Spleen (tissue), 11 donors: ENCODE data around the gene ETV2. TPM values are rescaled to one million over a fixed set of nuclear protein-coding genes. Genes with fewer than 3 reads are reported as not detected.
A peak's percentile ranks its signal among the peaks of the same experiment; 100 is the strongest.

ENCODE experiments used
- DNase-seq: peaks from one replicate; pipeline ENCODE4 v3.0.0-alpha.2; 2020
- H3K27ac ChIP-seq, 8 donors: fragments of 200-600 bp; sonication (generic) in 7 of 8; 1 replicate in 4 of 8; 2 replicates in 4 of 8; pipeline versions ENCODE4 v1.5.0 to v1.8.0; 2016 to 2021; ENCODE audit warnings: inconsistent platforms in 4 of 8, mild to moderate bottlenecking in 4 of 8, moderate library complexity in 1 of 8
- H3K27me3 ChIP-seq, 7 donors: fragments of 200-600 bp; sonication (generic) in 6 of 7; replicated peaks in 1 of 7; 1 replicate in 4 of 7; 2 replicates in 3 of 7; pipeline versions ENCODE4 v1.5.0 to v1.8.0; 2016 to 2021; ENCODE audit warnings: inconsistent platforms in 3 of 7, mild to moderate bottlenecking in 1 of 7
- H3K36me3 ChIP-seq, 6 donors: fragments of 200-600 bp; sonication (generic) in 5 of 6; 1 replicate in 4 of 6; 2 replicates in 2 of 6; pipeline versions ENCODE4 v1.5.0 to v1.8.0; 2016 to 2021; ENCODE audit warnings: inconsistent platforms in 2 of 6
- H3K4me1 ChIP-seq, 6 donors: fragments of 200-600 bp; sonication (generic) in 5 of 6; 1 replicate in 3 of 6; 2 replicates in 3 of 6; pipeline versions ENCODE4 v1.5.0 to v1.8.0; 2016 to 2021; ENCODE audit warnings: inconsistent platforms in 3 of 6
- H3K4me3 ChIP-seq, 8 donors: fragments of 200-600 bp; sonication (generic) in 7 of 8; 1 replicate in 4 of 8; 2 replicates in 4 of 8; pipeline versions ENCODE4 v1.5.0 to v1.8.0; 2016 to 2021; ENCODE audit warnings: inconsistent platforms in 4 of 8, mild to moderate bottlenecking in 4 of 8, moderate library complexity in 2 of 8
- H3K9me3 ChIP-seq, 8 donors: fragments of 200-600 bp; sonication (generic) in 7 of 8; 1 replicate in 4 of 8; 2 replicates in 4 of 8; pipeline versions ENCODE4 v1.5.0 to v1.8.0; 2016 to 2021; ENCODE audit warnings: inconsistent platforms in 4 of 8
- POLR2A ChIP-seq, 3 donors: fragments of 450-650 bp; IDR thresholded peaks; one replicate each; pipeline ENCODE4 v1.5.1; 2017; ENCODE audit warnings: antibody characterized with exemption in 3 of 3, mild to moderate bottlenecking in 1 of 3
- POLR2AphosphoS5 ChIP-seq, 3 donors: sonication (generic); formaldehyde crosslinking; IDR thresholded peaks; one replicate each; pipeline ENCODE4 v1.5.1; 2017; ENCODE audit warnings: antibody characterized with exemption in 3 of 3
- WGBS, 5 donors: extraction: QIAGEN DNeasy Blood & Tissue Kit in 3 of 5; methylation state at CpG; one replicate each; pipeline versions ENCODE4 v1.1.5 to v1.1.7; 2013 to 2018; 5-methylcytosine and 5-hydroxymethylcytosine counted together
- intact Hi-C: fragments of 100-400 bp; cut with DNase I; formaldehyde crosslinking; loops from one replicate; pipeline ENCODE4 v1.15.0; 2023; ENCODE audit warnings: low total_unique reads
- polyA plus RNA-seq, 3 donors: library from polyadenylated mRNA; stranded (reverse); fragments of 200-250 nt; gene quantifications; one replicate each; pipeline ENCODE4 v1.2.1, GENCODE V29; 2013
- total RNA-seq, 7 donors: library from RNA; depleted of rRNA in 3 of 7; stranded (reverse); fragments of >200 nt in 3 of 7; fragmentation: NEBNext Ultra II Directional in 4 of 7; extraction: Animal tissue kit (Norgen Biotek cat#: 25700) in 4 of 7; gene quantifications; one replicate each; pipeline versions ENCODE4 v1.1.0 to v1.2.1, GENCODE V29; 2016 to 2021
- TF ChIP-seq, protein P1 (sequence below), 11 experiments: fragments of 200-600 bp in 7 of 11; fragments of 450-650 bp in 4 of 11; sonication (generic) in 4 of 11; IDR thresholded peaks in 8 of 11; conservative IDR thresholded peaks in 3 of 11; 1 replicate in 7 of 11; 2 replicates in 4 of 11; pipeline versions ENCODE4 v1.4.0 to v1.8.0; 2016 to 2021; ENCODE audit warnings: antibody characterized with exemption in 11 of 11, inconsistent platforms in 4 of 11, mild to moderate bottlenecking in 1 of 11
- donor health status: healthy with polysubstance abuse.
- donor health status: DM: no; HTN: no; CAD: no; lungs with moderate emphysema.
- donor health status: DM: no; HTN: no; CAD: no.
- donor health status: Bipolar disorder and iron deficiency.
- donor health status: healthy.
- donor health status: DM: no; HTN: no; CAD: no.
- donor health status: DM: yes; HTN: yes; CAD: no.

Gene ETV2
- total and polyA plus RNA-seq, 10 donors, result 0.43 to 1.2 (median 0.99) TPM; not detected in 5

DNA sequence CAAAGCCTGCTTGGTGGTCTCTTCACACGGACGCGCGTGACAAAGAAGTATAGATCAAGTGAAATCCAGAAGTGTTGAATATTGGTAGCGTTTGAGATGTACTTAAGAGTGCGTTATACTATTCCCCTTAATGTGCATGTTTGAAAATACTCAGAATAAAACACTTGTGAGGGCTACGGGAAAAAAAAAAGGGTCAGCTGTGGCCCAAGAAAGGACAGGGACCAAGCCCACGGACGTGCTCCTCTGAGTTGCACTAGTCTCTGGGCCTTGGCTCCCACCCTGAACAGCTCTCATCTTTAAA, 13.3 kb upstream of the ETV2 start:
- Histone ChIP-seq H3K27ac (peak overlapping the region; percentile 74 to 96 (median 94)), H3K27me3 (no peaks in the 10 kb centered on the region), H3K4me1 (peaks cover 10 to 44% (median 27%) of the 10 kb centered on the region in 6 donors), H3K4me3 (peak overlapping the region; percentile 84 to 98 (median 94)), H3K9me3 (no peaks in the 10 kb centered on the region), H3K36me3 (peaks cover 5 to 34% (median 30%) of the 10 kb centered on the region in 6 donors)
- intact Hi-C loops, result no loop called here
- 10 to 17% (median 15%) methylated on average over 9 of the region's 9 CpGs for WGBS, 5 donors
- DNase-seq, result no peak
- TF ChIP-seq, protein P1, sequence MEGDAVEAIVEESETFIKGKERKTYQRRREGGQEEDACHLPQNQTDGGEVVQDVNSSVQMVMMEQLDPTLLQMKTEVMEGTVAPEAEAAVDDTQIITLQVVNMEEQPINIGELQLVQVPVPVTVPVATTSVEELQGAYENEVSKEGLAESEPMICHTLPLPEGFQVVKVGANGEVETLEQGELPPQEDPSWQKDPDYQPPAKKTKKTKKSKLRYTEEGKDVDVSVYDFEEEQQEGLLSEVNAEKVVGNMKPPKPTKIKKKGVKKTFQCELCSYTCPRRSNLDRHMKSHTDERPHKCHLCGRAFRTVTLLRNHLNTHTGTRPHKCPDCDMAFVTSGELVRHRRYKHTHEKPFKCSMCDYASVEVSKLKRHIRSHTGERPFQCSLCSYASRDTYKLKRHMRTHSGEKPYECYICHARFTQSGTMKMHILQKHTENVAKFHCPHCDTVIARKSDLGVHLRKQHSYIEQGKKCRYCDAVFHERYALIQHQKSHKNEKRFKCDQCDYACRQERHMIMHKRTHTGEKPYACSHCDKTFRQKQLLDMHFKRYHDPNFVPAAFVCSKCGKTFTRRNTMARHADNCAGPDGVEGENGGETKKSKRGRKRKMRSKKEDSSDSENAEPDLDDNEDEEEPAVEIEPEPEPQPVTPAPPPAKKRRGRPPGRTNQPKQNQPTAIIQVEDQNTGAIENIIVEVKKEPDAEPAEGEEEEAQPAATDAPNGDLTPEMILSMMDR (IDR thresholded peaks at IDR 0.05 in 8 of 11, conservative IDR thresholded peaks at IDR 0.05 in 3 of 11), result no peak
- TF ChIP-seq POLR2AphosphoS5 (IDR thresholded peaks at IDR 0.05) (no peak), POLR2A (IDR thresholded peaks at IDR 0.05) (no peak)

DNA sequence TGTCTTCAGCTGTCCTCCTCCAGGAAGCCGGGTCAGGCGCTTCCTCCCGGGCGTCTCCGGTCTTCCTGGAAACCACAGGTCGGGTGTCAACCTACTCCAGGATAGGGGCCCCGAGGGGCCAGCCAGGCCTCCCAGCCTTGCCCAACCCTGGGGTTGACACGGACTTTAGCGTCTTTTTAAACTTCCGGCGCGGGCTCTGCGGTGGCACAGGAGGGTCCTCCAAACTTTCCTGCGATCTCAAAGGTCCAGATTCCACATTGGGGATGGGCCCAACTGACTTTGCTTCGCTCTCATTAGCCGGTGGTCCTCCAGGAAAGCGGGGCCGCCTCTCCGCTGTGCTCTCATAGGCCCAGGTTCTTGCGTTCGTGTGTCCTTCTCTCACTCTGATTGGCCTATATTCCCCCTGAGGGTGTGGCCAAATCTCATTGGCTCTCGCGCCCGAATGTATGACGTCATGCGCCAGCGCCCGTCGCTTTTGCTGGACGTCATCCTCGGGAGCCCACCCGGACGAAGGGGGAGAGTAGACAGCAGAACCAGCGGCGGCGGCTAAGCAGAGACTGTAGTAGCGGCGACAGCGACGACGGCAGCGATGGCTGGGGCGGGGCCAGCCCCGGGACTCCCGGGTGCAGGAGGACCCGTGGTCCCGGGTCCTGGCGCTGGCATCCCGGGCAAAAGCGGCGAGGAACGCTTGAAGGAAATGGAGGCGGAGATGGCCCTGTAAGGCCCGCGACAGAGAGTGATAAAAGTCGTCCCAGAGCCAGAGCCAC, 12.8 kb upstream of the ETV2 start, which contains the start of gene RBM42:
TSS of gene RBM42 (plus strand) at position 472 of the 767 bp plus-strand sequence. CDS start at position 590, 118 bp downstream.
- intact Hi-C loops, result no loop called here
- H3K9me3 ChIP-seq, result no peaks in the 10 kb centered on the region
- DNase-seq, result peak; percentile 96
- no peaks in the 10 kb centered on the region for H3K27me3 ChIP-seq
- H3K27ac ChIP-seq, result peak within 1 kb of the TSS; percentile 74 to 96 (median 94)
- TF ChIP-seq POLR2A (IDR thresholded peaks at IDR 0.05), result peak in 2 of 3 donors; percentile 53 to 98
- TF ChIP-seq, protein P1 (IDR thresholded peaks at IDR 0.05 in 8 of 11, conservative IDR thresholded peaks at IDR 0.05 in 3 of 11), result peak in 3 of 11 experiments; percentile 12 to 31 (median 15)
- peak; percentile 97 to 98 (median 98) for TF ChIP-seq POLR2AphosphoS5 (IDR thresholded peaks at IDR 0.05)
- peaks cover 10 to 44% (median 27%) of the 10 kb centered on the region in 6 donors for H3K4me1 ChIP-seq
- H3K4me3 ChIP-seq, result peak within 1 kb of the TSS; percentile 84 to 98 (median 94)
- peaks cover 5 to 40% (median 36%) of the 10 kb centered on the region in 6 donors for H3K36me3 ChIP-seq
- 0 to 1% (median 0%) methylated on average over 50 to 56 of the region's 56 CpGs for WGBS, 5 donors

DNA sequence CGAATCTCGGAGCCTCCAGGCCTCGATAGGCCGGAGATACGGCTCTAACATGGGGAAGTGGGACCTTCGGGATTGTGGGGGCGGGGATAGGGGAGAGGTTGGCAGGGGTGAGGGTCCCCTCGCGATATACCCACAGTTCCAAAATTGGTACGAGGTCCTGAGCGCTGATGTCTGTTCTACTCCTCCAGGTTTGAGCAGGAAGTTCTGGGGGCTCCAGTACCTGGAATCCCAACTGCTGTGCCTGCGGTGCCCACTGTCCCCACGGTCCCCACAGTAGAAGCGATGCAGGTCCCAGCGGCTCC, 12.3 kb upstream of the ETV2 start:
- intact Hi-C loops, result no loop called here
- Histone ChIP-seq H3K4me1 (peaks cover 10 to 44% (median 27%) of the 10 kb centered on the region in 6 donors), H3K27ac (peak overlapping the region; percentile 74 to 96 (median 94)), H3K36me3 (peaks cover 7 to 45% (median 41%) of the 10 kb centered on the region in 6 donors), H3K4me3 (peak overlapping the region; percentile 84 to 98 (median 94)), H3K27me3 (no peaks in the 10 kb centered on the region), H3K9me3 (no peaks in the 10 kb centered on the region)
- no peak for DNase-seq
- TF ChIP-seq POLR2AphosphoS5 (IDR thresholded peaks at IDR 0.05) (no peak), POLR2A (IDR thresholded peaks at IDR 0.05) (no peak)
- TF ChIP-seq, protein P1 (IDR thresholded peaks at IDR 0.05 in 8 of 11, conservative IDR thresholded peaks at IDR 0.05 in 3 of 11), result no peak
- WGBS, 5 donors, result 5 to 9% (median 7%) methylated on average over 15 of the region's 15 CpGs

DNA sequence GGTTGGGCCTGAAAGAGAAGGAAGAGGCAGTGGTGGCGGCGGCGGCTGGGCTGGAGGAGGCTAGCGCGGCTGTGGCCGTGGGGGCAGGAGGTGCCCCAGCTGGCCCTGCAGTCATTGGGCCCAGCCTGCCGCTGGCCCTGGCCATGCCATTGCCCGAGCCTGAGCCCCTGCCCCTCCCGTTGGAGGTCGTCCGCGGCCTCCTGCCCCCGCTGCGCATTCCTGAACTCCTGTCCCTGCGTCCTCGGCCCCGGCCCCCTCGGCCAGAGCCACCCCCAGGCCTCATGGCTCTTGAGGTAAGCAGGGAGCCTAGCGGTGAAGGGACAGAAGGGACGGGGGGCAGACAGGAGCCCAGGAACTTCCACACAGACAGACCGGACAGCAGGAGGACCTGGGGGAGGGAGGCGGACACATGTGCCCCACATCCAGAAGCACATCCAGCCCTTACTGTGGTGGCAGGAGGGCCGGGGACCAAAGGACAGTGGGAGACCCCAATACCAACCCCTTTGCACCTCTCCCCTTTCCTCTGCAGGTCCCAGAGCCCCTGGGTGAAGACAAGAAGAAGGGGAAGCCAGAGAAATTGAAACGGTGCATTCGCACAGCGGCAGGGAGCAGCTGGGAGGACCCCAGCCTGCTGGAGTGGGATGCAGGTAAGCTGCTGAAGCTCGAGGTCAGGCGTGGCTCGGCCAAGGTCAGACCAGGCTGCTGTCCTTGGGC, 7.7 kb upstream of the ETV2 start:
- Histone ChIP-seq H3K27me3 (no peaks in the 10 kb centered on the region), H3K9me3 (no peaks in the 10 kb centered on the region), H3K36me3 (peaks cover 14 to 88% (median 82%) of the 10 kb centered on the region in 6 donors), H3K4me1 (peaks cover 10 to 34% (median 19%) of the 10 kb centered on the region in 6 donors), H3K4me3 (no peak overlapping the region), H3K27ac (no peak overlapping the region)
- TF ChIP-seq POLR2AphosphoS5 (IDR thresholded peaks at IDR 0.05) (peak in 1 of 3 donors; percentile 32), POLR2A (IDR thresholded peaks at IDR 0.05) (no peak)
- intact Hi-C loops, result no loop called here
- 91 to 93% (median 92%) methylated on average over 27 to 29 of the region's 29 CpGs for WGBS, 5 donors
- DNase-seq, result no peak
